HG02884 (cell line): ENCODE measurements around the gene ZBTB18.
"Not testable (repeated sequence)": the region's sequence is repeated elsewhere in the genome, so short reads cannot be mapped to it uniquely, and the experiment has no call there.

Source experiments
- ATAC-seq: cut with Tn5 transposase; IDR thresholded peaks from one replicate; pipeline ENCODE4 v1.9.1; 2021; ENCODE audit warnings: mild to moderate bottlenecking, moderate library complexity; ENCODE audit not compliant: unreplicated experiment

Gene ZBTB18

DNA sequence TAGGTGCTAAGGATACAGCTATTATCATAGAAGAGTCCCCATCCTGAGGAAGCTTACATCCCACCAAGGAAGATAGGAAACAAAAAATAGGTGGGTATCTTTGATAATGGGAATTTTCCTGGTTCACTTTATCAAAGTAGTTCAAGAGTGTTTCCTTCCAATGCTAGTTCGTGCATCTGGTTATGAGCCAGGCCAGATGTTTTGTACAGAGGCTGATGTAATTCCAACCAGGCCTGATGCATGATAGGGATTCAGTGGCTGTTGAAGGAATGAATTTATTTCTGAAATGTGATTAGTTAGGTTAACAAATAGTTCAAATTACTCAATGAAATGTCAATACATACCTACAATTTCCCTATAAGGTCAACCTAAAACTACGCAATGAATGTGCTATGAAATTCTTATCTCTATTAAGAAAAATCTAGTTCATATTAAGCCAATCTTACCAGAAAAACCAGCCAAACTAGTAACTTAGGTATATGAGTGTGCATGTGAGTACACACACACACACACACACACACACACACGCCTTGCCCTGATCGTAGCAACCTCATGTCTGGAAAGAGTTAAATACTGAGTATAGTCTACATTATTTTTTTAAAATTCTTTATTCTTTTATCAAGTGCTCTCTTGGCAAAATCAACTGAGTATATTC lies 9.5 kb upstream of the ZBTB18 start:
- no peak for ATAC-seq

DNA sequence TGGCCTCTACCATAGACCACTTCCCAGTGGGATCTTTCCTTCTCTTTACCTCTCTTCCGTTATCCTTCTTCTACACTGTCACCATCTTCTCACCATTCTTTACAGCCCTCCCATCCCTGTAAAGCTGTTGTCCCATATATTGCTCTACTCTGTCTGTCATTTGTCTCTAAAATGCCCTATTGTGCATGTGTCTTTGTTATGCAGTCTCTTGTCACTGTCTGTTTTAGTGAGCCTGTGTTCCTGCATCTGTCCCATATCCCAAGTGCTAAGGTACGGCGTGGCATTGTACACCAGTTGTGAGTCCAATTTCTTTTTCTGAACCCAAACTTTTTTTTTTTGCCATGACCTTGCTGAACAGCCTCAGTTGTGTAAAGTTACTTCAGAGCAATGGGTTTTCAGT lies 8.8 kb upstream of the ZBTB18 start:
- ATAC-seq: no peak

DNA sequence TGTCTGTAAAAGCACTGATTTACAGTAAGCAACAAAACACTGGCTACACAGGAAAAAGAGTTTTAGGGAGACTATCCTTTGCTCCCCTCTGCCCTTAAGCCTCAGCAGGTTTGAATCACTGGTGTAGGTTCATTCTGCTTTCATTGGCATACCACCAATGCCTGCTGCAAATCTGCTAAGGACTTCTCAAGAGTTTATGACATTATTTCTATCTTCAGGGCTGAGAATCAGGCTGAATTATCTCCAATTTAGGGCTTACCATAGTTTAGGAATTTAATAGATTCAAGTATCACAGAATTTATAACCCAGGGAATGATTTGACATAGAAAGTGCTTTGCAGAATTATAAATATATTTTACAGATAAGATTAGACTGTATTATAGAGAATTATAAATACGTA lies 6.7 kb upstream of the ZBTB18 start:
- ATAC-seq: no peak

DNA sequence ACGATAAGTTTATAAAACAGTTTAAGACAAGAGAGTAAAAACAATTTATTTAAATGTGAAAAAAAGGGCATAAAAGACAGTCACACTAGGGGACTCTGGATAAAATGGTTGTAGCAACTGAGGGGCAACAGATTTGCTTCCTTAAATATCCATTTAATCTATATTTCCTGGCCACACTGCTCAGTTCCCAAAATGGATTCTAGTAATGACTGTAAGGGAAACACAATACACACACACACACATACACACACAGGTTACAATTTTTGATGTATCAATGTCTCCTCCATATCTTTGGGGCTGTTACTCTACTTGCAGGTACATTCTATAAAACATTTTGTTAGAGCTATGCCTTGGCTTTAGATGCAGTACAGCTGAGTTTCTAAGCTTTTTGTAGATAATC lies 4.8 kb upstream of the ZBTB18 start:
- not testable (repeated sequence) for ATAC-seq

DNA sequence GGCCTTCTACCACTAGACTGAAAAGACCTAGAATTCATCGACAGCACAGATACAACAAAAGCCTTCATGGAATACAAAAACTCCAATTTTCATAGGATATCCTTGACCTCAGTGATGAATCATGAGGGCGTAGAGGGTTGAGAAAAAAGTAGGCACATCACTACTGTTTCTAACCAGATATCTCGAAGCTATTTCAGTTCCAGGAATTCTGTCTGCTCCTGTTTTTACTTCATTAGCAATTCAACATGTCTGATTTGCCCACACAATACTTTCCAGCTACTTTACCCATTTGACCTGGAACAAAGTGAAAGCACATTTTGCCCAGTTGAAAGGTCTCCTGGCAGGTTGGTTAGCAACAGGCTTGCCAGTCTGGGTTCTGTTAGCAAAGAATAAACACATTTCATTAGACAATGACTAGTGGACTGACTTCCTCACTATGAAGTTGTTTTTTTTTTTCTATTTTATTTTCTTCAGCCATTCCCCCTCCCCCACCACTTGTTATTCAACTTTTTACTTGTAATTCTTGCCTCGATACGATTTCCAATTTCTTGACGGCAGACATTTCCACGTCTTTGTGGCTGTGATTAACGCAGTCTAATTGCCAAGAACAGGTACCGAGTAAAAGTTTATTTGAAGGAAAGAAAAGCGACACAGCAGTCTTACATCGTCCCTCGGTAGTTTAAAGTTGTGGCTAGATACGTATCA lies 4.0 kb upstream of the ZBTB18 start:
- ATAC-seq: no peak

DNA sequence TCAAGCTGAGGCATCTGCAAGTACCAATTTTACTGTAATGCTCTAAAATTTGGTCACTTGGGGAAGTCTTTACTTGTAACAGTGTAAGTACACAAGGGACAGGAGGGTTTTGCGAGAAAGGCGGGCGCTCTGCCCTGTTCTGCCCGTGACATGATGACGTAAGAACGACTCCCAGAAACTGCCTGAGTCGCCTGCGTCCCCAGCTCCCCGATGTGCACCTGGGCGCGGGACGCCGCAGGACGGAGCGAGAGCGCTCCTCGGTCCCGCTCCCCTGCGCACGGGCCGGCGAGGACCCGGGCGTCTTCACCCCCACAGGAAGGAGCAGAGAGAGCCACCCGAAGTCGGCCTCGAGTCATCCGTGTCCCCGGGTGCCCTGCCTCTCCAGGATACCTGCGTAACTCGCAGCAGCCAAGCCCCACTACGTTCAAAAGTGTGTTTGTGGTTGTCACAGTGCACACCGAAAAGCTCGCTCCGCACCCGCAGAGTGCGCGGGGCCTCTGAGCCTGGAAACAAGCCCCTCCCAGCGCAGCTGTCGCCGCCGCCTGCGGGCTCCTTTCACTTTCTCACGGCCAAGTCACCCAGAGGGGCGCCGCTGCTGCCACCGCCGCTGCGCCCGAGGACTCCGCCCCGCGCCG lies 3.3 kb upstream of the ZBTB18 start:
- ATAC-seq: peak; percentile 59

DNA sequence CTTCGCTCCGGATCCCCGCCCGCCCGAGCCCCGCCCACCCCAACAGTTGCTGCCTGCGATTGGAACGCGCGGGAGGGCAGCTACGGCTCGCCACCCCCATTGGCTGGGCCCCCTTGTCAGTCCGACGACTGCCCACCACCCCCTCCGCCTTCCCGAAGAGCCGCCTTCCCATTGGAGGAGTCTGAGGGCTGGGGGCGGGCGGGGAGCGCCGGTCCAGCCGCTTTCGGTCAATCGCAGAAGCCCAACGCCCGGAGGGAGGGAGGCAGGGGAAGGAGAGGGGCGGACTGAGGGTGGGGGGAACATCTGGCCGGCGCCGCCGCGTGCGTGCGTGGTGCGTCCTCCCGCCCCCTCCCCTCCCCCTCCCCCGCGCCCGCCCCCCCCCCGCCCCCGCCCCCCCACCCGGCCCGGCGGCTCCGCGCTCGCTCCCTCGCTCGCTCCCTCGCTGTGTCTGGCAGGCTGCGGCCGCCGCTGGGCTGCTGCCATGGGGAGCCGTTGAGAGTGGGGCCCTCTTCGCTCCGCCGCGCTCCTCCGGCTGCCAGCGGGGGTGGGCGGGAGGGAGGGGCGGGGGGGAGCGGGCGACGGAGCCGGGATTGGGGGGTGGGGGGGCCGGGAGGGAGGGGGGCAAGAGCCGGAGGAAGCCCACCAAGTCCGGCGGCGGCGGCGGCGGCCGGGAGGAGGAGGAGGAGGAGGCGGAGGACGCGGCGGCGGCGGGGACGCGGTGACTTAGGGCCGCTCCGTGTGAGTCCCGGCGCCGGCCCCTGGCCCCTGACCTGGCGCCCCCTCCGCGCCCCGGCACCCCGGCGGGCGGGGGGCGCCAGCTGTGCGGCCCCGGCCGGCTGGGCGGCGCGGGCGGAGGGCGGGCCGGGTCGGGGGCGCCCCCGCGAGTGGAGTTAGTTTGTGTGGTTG lies 2.6 kb upstream of the ZBTB18 start:
- peak; percentile 59 for ATAC-seq

DNA sequence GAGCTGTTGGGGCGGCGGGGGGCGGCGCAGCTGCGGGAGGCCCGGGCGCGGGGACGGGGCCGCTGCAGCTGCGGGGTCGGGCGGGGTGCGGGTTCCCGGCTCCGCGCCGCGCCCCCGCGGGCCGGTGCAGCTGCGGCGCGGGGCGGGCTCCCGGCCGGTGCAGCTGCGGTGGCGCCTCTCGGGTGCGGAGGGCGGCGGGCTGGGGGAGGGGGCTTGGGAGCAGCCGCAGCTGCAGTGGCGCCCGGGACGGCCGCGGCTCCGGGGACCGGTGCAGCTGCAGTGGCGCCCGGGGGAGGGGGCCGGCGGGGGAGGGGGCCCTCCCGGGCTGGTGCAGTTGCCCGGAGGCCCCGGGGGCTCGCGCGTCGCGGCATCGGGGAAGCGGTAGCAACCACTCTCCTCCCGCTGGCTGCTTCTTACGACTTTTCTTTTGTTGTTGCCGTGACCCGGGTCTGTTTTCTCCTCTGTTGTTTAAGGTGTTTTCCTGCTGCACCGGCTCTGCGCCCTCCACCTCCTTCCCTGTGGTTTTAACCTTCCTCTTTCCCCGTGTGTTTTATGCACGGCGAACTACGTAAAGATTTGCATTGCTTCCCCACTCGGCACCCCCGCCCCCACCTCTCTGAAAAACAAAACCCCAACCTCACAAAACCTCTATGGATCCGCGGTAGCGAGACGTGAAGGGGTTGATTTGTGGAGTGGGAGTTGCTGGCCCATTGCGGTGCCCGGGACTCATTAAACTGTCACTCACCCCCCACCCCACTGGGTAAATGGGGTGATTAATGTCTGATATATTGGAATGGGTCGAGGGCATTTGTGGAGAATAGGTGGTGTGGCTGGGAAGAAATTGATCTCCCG lies 1.7 kb upstream of the ZBTB18 start:
- ATAC-seq: no peak

DNA sequence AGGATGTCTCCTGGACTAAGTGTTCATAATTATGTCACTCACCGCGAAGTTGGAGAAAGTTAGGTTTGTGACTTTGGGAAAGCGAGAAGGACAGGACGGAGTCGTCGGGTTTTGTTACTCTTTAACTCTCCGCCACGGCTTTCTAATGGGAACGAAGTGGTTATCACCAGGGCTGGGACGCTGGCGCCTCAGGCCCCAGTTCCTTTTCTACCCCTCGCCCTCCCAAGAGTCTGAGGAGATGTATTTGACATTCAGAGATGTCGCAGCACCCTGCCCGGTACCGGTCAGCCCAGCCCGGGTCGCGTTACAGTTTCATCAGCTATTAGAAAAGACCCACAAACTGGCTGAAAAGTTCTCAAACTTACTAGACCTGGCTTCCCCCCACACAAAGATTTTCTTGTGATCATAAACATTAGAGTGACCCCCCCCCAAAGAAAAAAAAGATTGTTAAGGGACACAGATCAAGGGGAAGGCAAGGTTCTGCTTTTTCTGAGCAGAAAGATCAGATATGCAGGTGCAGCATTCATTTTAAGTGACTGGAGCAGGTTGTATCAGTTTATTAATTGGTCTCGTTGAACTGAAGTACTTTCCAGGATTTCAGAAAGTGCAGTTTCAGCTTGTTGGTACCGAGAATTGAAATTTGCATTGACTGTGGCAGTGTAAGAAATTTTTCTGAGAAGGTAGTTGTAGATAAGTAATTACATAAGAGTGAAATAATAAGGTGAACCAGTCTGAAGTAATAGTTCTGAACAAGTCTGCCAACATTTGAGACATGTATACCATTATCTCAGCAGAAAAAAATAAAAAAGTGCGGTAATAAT lies 859 bp upstream of the ZBTB18 start:
- ATAC-seq: no peak

DNA sequence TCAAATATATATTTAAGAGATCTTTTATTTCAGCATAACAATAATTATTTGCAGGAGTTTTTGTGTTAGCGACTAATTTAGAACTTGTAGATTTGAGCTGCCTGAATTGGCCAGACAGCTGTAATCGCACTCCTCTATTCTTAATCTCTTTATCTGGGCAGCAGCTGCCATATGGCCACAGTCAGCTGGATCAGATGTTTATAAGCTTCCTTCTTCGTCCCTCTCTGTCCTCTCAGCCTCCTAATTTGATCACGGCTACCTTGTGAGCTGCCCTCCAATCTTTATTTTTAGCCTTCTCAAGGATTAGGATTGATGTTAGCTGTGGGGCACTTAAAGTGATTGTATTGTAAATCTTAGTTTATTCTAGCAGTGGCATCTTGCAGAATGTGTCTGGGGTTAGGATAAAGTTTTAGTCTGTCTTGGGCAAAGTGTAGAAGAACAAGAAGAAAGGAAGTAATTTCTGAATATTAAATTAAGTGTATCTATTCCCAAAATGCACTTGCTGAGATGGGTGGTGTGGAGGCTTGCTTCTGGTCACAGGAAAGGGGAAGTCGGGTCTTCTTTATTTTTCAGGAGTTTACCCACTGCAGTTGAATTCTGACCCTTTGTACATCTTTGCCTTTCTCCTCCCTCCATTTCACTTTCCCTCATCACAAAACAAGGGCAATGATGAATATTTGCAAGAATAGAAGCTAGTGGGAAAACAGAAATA lies 1.1 kb downstream of the ZBTB18 start:
- no peak for ATAC-seq

DNA sequence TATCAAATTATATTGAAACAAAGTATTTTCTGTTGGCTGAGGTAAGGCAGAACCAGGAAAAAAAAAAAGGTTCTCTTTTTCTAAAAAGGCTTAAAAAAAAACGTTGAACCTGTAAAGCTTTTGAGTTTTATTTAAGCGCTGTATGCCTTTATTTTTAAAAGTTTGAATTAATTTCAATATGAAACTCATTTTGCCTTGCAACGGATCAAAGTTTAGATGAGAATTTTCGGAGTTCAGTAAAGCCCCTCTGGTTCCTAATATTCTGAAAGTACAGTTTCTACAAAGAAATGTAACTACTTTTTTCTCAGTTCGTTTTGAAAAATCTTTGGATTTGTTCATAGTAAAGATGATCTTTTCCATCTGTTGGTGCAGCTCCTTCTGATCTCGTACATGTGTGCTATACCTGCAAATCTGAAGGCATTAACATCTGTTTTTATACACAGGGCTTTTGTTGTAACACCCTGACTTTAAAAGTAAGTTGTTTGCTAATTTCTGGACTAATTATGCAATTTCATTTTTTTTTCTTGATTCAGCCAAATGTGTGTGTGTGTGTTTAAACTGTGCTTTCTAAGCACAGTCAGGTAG lies 1.7 kb downstream of the ZBTB18 start:
- no peak for ATAC-seq

DNA sequence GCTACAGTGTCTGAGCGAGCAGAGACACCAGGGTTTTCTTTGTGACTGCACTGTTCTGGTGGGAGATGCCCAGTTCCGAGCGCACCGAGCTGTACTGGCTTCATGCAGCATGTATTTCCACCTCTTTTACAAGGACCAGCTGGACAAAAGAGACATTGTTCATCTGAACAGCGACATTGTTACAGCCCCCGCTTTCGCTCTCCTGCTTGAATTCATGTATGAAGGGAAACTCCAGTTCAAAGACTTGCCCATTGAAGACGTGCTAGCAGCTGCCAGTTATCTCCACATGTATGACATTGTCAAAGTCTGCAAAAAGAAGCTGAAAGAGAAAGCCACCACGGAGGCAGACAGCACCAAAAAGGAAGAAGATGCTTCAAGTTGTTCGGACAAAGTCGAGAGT lies 2.7 kb downstream of the ZBTB18 start:
- no peak for ATAC-seq

DNA sequence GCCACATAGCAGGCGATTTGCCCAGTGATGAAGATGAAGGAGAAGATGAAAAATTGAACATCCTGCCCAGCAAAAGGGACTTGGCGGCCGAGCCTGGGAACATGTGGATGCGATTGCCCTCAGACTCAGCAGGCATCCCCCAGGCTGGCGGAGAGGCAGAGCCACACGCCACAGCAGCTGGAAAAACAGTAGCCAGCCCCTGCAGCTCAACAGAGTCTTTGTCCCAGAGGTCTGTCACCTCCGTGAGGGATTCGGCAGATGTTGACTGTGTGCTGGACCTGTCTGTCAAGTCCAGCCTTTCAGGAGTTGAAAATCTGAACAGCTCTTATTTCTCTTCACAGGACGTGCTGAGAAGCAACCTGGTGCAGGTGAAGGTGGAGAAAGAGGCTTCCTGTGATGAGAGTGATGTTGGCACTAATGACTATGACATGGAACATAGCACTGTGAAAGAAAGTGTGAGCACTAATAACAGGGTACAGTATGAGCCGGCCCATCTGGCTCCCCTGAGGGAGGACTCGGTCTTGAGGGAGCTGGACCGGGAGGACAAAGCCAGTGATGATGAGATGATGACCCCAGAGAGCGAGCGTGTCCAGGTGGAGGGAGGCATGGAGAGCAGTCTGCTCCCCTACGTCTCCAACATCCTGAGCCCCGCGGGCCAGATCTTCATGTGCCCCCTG lies 3.3 kb downstream of the ZBTB18 start:
- ATAC-seq: no peak

DNA sequence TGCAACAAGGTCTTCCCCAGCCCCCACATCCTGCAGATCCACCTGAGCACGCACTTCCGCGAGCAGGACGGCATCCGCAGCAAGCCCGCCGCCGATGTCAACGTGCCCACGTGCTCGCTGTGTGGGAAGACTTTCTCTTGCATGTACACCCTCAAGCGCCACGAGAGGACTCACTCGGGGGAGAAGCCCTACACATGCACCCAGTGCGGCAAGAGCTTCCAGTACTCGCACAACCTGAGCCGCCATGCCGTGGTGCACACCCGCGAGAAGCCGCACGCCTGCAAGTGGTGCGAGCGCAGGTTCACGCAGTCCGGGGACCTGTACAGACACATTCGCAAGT lies 3.8 kb downstream of the ZBTB18 start:
- ATAC-seq: no peak

DNA sequence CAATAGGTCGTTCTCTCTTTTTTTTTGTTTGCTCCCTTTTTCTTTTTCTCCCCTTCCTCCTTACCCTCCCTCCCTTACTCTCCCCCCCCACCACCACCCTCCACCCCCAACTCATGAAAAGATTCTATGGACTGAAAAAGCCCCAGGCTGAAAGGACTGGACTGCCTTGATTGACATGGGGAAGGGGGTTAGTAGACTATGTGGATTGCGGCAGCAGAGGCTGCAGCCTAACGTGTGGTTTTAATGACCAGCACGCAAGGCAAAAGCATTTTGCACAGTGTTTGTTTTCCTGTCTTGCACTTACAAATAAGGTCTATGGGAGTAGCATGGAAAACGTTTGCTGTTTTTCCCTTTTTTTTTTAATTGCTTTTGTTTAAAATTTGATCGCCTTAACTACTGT lies 5.5 kb downstream of the ZBTB18 start:
- ATAC-seq: no peak

DNA sequence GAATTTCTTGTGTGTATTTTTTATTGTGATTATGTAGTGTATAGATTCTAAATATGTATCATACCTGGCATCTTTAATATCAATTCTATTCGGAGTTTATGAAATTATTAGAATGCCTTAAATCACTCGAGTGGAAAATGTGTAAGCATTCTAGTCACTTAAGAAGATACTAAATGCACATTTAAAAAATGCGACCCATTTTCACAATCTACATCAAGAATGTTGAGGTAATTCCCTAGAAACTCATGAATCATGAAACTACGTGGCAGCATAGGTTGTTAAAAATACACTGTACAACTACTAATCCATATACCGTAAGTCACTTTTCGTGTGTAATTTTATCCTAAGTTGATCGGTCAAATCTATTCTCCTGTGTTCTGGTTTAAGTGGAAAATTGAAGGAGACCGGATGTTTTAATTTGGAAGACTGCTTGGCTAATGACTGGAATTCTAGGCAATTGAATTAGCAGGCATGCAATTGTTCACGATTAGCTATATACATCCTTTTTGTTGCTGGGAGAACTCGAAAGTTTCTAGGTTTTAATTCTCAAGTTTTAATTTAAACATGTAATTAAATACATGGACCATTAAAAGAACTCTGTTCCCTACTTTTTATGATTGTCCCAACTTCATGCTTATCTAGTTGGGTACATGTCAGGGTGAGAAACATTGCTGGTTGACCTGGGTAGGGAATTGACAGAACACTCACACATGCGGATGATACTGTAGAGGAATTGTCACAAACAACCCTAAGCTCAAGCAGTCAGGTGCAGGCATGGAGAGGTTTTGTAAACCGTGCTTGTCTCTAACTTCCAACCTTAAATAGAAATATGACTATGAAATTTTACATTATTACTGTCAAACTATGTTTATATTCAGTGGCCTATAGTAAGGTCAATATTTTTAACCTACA lies 6.6 kb downstream of the ZBTB18 start:
- ATAC-seq: no peak

DNA sequence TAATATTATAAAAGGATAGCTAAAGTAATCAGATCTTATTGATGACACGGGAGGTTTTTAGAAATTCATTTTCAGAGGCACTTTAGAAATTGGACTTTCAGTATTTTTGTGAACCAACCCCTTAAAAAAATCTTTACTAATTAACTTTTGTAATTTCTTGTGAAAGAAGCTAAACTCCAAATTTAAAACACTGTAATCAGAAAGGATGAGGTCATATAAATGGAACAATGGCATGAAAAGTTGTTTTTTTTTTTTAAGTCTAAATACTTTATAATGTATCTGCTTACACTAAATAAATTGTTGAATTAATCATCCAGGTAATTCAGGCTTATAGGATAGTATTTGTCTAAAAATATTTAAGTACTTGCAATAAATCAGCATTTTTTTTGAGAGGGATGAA lies 9.0 kb downstream of the ZBTB18 start:
- no peak for ATAC-seq
